SJSA1 (cell line): ENCODE results near the gene TMEM192. TPM values are rescaled to one million over a fixed set of nuclear protein-coding genes. Genes with fewer than 3 reads are reported as not detected.
"Not testable (repeated sequence)": the region's sequence is repeated elsewhere in the genome, so short reads cannot be mapped to it uniquely, and the experiment has no call there.

Experiments used
- DNase-seq, 2 experiments: peaks; one replicate each; pipeline ENCODE4 v3.0.0-alpha.2; 2015 to 2020; ENCODE audit warnings: low spot score in 2 of 2, low read depth in 1 of 2
- H3K27ac ChIP-seq: fragments of 250-450 bp; sonication (Bioruptor Pico); 2 replicates; pipeline ENCODE4 v1.5.1; 2020; ENCODE audit warnings: mild to moderate bottlenecking, moderate library complexity
- H3K27me3 ChIP-seq: fragments of 250-450 bp; sonication (Bioruptor Pico); replicated peaks from 2 replicates; pipeline ENCODE4 v1.5.1; 2020; ENCODE audit warnings: mild to moderate bottlenecking, moderate library complexity
- H3K36me3 ChIP-seq: fragments of 250-450 bp; sonication (Bioruptor Pico); 2 replicates; pipeline ENCODE4 v1.5.1; 2020; ENCODE audit warnings: mild to moderate bottlenecking
- H3K4me1 ChIP-seq: fragments of 250-450 bp; sonication (Bioruptor Pico); replicated peaks from 2 replicates; pipeline ENCODE4 v1.6.1; 2021; ENCODE audit warnings: mild to moderate bottlenecking
- H3K4me3 ChIP-seq: fragments of 250-450 bp; sonication (Bioruptor Pico); 2 replicates; pipeline ENCODE4 v1.5.1; 2020; ENCODE audit warnings: mild to moderate bottlenecking
- H3K9me3 ChIP-seq: fragments of 250-450 bp; sonication (Bioruptor Pico); replicated peaks from 2 replicates; pipeline ENCODE4 v1.5.1; 2020; ENCODE audit warnings: mild to moderate bottlenecking
- total RNA-seq: library from RNA; depleted of rRNA; stranded (reverse); fragments of >200 nt; shearing (Covaris generic); gene quantifications from 2 replicates; pipeline ENCODE4 v1.2.3, GENCODE V29; 2014

TMEM192 gene
- total RNA-seq, 1 experiment from 2014 or later, result 14.4 TPM

- Histone ChIP-seq H3K27me3 (no peaks in the 10 kb centered on the region), H3K36me3 (no peaks in the 10 kb centered on the region), H3K27ac (no peak overlapping the region), H3K4me3 (no peak overlapping the region), H3K4me1 (no peaks in the 10 kb centered on the region), H3K9me3 (no peaks in the 10 kb centered on the region)
- DNase-seq, result no peak
Observed at GRCh38 chr4:165077034-165077578, 35.6 kb downstream of the TMEM192 start.

- not testable (repeated sequence) for H3K27me3 ChIP-seq, H3K4me3 ChIP-seq, H3K4me1 ChIP-seq, H3K27ac ChIP-seq, H3K9me3 ChIP-seq, DNase-seq, H3K36me3 ChIP-seq
Observed at GRCh38 chr4:165073346-165073745, 39.3 kb downstream of the TMEM192 start.

GRCh38 chr4:165070560-165070959 is 42.1 kb downstream of the TMEM192 start:
- Histone ChIP-seq H3K27ac (no peak overlapping the region), H3K9me3 (no peaks in the 10 kb centered on the region), H3K4me1 (no peaks in the 10 kb centered on the region), H3K36me3 (no peaks in the 10 kb centered on the region), H3K27me3 (no peaks in the 10 kb centered on the region), H3K4me3 (no peak overlapping the region)
- DNase-seq, result no peak

GRCh38 chr4:165060938-165061337 is 51.7 kb downstream of the TMEM192 start:
- no peaks in the 10 kb centered on the region for H3K4me1 ChIP-seq
- no peaks in the 10 kb centered on the region for H3K36me3 ChIP-seq
- no peaks in the 10 kb centered on the region for H3K27me3 ChIP-seq
- H3K4me3 ChIP-seq, result no peak overlapping the region
- H3K27ac ChIP-seq, result no peak overlapping the region
- no peak for DNase-seq
- H3K9me3 ChIP-seq, result no peaks in the 10 kb centered on the region

GRCh38 chr4:165059386-165059785 is 53.3 kb downstream of the TMEM192 start:
- H3K36me3 ChIP-seq, result no peaks in the 10 kb centered on the region
- H3K27ac ChIP-seq, result no peak overlapping the region
- H3K4me1 ChIP-seq, result no peaks in the 10 kb centered on the region
- DNase-seq, result no peak
- H3K4me3 ChIP-seq, result no peak overlapping the region
- no peaks in the 10 kb centered on the region for H3K27me3 ChIP-seq
- H3K9me3 ChIP-seq, result no peaks in the 10 kb centered on the region

- Histone ChIP-seq H3K36me3 (no peaks in the 10 kb centered on the region), H3K9me3 (no peaks in the 10 kb centered on the region), H3K4me1 (no peaks in the 10 kb centered on the region), H3K4me3 (no peak overlapping the region), H3K27ac (no peak overlapping the region), H3K27me3 (no peaks in the 10 kb centered on the region)
- no peak for DNase-seq
Observed at GRCh38 chr4:165058666-165059065, 54.0 kb downstream of the TMEM192 start.

- no peak for DNase-seq
Observed at GRCh38 chr4:165055601-165056000, 57.1 kb downstream of the TMEM192 start.

GRCh38 chr4:165053645-165054044 is 59.0 kb downstream of the TMEM192 start, which contains the start of gene TRIM75:
Gene TRIM75, plus strand, starts transcription at chr4:165053866. Its CDS starts 5,282 bp downstream, at chr4:165059148.
- Histone ChIP-seq H3K4me3 (no peak within 1 kb of the TSS), H3K4me1 (no peaks in the 10 kb centered on the region), H3K9me3 (no peaks in the 10 kb centered on the region), H3K27ac (no peak within 1 kb of the TSS), H3K36me3 (no peaks in the 10 kb centered on the region), H3K27me3 (no peaks in the 10 kb centered on the region)
- DNase-seq, result no peak

More at GRCh38 chr4:165055601-165056000, 57.1 kb downstream of the TMEM192 start:
- H3K27ac ChIP-seq, result no peak overlapping the region
- no peak overlapping the region for H3K4me3 ChIP-seq
- H3K36me3 ChIP-seq, result no peaks in the 10 kb centered on the region
- H3K4me1 ChIP-seq, result no peaks in the 10 kb centered on the region
- no peaks in the 10 kb centered on the region for H3K9me3 ChIP-seq
- no peaks in the 10 kb centered on the region for H3K27me3 ChIP-seq

GRCh38 chr4:165052627-165053026 is 60.0 kb downstream of the TMEM192 start:
- no peak overlapping the region for H3K4me3 ChIP-seq
- H3K36me3 ChIP-seq, result no peaks in the 10 kb centered on the region
- H3K27me3 ChIP-seq, result no peaks in the 10 kb centered on the region
- no peaks in the 10 kb centered on the region for H3K4me1 ChIP-seq
- DNase-seq, result no peak
- H3K9me3 ChIP-seq, result no peaks in the 10 kb centered on the region
- no peak overlapping the region for H3K27ac ChIP-seq

- H3K36me3 ChIP-seq, result no peaks in the 10 kb centered on the region
- no peaks in the 10 kb centered on the region for H3K27me3 ChIP-seq
- no peaks in the 10 kb centered on the region for H3K4me1 ChIP-seq
- H3K4me3 ChIP-seq, result no peak overlapping the region
- no peaks in the 10 kb centered on the region for H3K9me3 ChIP-seq
- no peak for DNase-seq
- H3K27ac ChIP-seq, result no peak overlapping the region
Observed at GRCh38 chr4:165048170-165048569, 64.5 kb downstream of the TMEM192 start.

GRCh38 chr4:165031436-165032211 is 81.0 kb downstream of the TMEM192 start, which contains the start of gene TRIM60:
Gene TRIM60, plus strand, starts transcription at chr4:165031999. Its CDS starts 8,074 bp downstream, at chr4:165040073.
- Histone ChIP-seq H3K36me3 (no peaks in the 10 kb centered on the region), H3K27ac (no peak within 1 kb of the TSS), H3K27me3 (no peaks in the 10 kb centered on the region), H3K4me3 (no peak within 1 kb of the TSS), H3K4me1 (no peaks in the 10 kb centered on the region), H3K9me3 (no peaks in the 10 kb centered on the region)
- DNase-seq, result no peak

GRCh38 chr4:165027762-165028402 is 84.8 kb downstream of the TMEM192 start:
- Histone ChIP-seq H3K9me3 (no peaks in the 10 kb centered on the region), H3K27ac (no peak overlapping the region), H3K4me3 (no peak overlapping the region), H3K27me3 (no peaks in the 10 kb centered on the region), H3K36me3 (no peaks in the 10 kb centered on the region), H3K4me1 (no peaks in the 10 kb centered on the region)
- no peak for DNase-seq

GRCh38 chr4:165025782-165026181 is 86.9 kb downstream of the TMEM192 start:
- H3K36me3 ChIP-seq, H3K4me1 ChIP-seq, DNase-seq, H3K9me3 ChIP-seq, H3K27ac ChIP-seq, H3K4me3 ChIP-seq, H3K27me3 ChIP-seq: not testable (repeated sequence)
